SK-N-SH (cell line): ENCODE data around the gene ATXN7.
A peak's percentile ranks its signal among the peaks of the same experiment; 100 is the strongest.

Source experiments
- CHD2 ChIP-seq: fragments of 150-350 bp; IDR thresholded peaks from 2 replicates; pipeline ENCODE4 v1.6.1; 2018; ENCODE audit warnings: low read length; ENCODE audit not compliant: partially characterized antibody
- EP300 ChIP-seq, 2 experiments: IDR thresholded peaks; 2 replicates each; pipeline versions ENCODE4 v1.4.0 to v1.6.1; 2012; ENCODE audit warnings: borderline replicate concordance in 1 of 2, low read depth in 1 of 2, low read length in 1 of 2
- EZH2phosphoT487 ChIP-seq: fragments of 200-600 bp; sonication (generic); IDR thresholded peaks from 2 replicates; pipeline ENCODE4 v1.6.1; 2017; ENCODE audit warnings: low read depth, mixed run types, mild to moderate bottlenecking, antibody characterized with exemption, moderate library complexity, borderline replicate concordance
- TF ChIP-seq, protein P1 (sequence below): fragments of 200-600 bp; sonication (generic); IDR thresholded peaks from 2 replicates; pipeline ENCODE4 v1.6.1; 2017; ENCODE audit warnings: antibody characterized with exemption, mild to moderate bottlenecking, moderate library complexity

DNA sequence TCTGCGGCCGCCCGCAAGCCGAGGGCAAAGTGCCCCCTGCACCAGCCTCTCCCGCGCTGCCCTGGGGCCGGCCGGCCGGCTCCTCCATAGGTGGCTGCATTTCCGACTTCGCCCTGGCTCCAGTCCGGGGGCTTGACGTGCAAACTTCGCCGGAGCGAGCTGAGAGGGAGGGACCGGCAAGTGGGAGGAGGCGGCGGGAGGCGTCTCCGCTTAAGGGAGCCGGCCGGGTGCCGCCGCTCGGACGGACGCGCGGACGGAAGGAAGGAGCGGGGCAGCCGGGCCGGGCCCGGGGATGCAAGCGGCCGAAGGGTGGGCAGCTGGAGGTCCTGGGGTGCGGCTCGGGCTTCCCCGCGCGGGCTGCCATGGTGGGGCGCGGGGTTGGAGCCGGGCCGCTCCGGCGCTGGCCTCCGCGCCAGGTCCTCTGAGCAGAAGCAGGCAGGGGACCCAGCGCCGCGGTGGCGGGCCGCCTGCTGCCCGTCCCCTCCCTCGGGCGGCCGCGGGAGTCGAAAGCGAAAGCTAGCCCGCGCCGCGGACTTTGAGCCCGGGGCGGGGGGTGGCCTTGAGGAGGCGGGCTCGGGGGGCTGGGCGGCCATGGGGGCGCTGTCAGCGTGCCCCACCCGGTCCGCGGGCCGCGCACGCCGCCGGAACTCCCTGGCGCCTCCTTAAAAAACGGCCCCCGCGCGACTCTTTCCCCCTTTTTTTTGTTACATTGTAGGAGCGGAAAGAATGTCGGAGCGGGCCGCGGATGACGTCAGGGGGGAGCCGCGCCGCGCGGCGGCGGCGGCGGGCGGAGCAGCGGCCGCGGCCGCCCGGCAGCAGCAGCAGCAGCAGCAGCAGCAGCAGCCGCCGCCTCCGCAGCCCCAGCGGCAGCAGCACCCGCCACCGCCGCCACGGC lies 48.5 kb downstream of the ATXN7 start, which contains the start of gene SCAANT1:
- TF ChIP-seq CHD2 (no peak), EZH2phosphoT487 (no peak), EP300 (IDR thresholded peaks at IDR 0.05; ENCODE audit: borderline replicate concordance in 1 of 2, low read depth in 1 of 2, low read length in 1 of 2) (peak in 1 of 2 experiments; percentile 28; a peak in 1 of 4 replicates)
- TF ChIP-seq, protein P1, sequence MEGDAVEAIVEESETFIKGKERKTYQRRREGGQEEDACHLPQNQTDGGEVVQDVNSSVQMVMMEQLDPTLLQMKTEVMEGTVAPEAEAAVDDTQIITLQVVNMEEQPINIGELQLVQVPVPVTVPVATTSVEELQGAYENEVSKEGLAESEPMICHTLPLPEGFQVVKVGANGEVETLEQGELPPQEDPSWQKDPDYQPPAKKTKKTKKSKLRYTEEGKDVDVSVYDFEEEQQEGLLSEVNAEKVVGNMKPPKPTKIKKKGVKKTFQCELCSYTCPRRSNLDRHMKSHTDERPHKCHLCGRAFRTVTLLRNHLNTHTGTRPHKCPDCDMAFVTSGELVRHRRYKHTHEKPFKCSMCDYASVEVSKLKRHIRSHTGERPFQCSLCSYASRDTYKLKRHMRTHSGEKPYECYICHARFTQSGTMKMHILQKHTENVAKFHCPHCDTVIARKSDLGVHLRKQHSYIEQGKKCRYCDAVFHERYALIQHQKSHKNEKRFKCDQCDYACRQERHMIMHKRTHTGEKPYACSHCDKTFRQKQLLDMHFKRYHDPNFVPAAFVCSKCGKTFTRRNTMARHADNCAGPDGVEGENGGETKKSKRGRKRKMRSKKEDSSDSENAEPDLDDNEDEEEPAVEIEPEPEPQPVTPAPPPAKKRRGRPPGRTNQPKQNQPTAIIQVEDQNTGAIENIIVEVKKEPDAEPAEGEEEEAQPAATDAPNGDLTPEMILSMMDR = no peak
